ENCODE results near the gene GPR152.
"Not testable (repeated sequence)": the region's sequence is repeated elsewhere in the genome, so short reads cannot be mapped to it uniquely, and the experiment has no call there.

GPR152 gene

DNA sequence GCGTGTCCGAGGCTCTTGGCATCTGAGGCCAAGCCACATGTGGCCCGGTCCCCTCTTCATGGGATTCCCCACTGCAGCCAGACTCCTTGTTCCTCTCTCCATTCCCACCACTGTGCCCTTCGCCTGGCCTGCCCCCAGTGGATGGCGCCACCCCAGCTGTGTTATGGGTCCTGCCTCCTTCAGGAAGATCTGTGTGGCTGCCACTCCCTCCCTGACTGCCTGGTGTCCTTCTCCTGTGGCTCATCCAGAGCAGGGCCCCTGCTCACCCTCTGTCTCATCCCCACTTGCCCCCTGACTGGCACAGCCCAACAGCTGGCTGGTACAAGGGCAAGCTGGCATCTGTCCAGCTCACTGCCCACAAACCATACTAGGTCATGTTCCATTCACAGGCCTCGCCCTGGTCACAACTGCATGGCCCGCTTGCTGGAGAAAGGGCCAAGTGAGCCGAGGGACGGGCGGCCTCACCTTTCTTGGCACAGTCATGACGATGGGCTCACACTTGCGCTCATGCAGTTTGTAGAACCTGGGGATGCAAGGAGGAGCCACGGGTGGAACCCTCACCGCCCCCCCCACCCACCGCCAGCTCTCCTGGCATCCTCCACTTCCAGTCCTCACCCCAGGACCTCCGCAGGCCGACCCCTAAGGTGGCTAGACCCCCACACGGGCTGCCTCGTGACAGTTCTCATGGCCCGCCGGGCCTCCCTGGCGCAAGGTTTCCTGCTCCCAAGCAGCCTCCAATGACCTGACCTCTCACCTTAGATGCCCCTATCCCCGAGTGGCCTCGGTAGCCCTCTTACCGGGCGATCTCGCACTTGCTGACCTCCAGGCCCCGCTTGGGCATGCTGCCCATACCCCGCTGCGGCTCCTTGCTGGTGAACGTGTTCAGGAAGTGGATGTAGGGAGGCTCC lies 13.0 kb downstream of the GPR152 start:
- DNase-seq, result peak; percentile 19

- no peak for DNase-seq
These were observed 14.2 kb downstream of the GPR152 start for GRCh38 chr11:67438158-67438902.

DNA sequence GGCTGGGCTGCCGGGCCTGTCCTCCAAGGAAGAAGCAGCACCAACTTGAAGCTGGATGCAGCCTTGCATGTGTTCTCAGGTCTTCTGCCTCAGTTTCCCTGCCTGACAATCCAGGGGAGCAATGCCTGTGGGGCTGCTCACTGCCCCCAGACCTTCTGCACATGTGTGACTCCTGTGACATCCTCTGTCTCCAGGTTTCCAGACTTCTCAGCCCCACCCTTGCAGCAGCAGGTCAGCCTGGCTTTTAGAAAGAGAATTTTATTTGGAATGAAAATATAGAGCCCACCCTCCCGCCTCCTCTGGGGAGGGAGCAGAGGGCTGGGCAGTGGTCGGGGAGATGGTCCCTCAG lies 14.7 kb downstream of the GPR152 start:
- no peak for DNase-seq

DNA sequence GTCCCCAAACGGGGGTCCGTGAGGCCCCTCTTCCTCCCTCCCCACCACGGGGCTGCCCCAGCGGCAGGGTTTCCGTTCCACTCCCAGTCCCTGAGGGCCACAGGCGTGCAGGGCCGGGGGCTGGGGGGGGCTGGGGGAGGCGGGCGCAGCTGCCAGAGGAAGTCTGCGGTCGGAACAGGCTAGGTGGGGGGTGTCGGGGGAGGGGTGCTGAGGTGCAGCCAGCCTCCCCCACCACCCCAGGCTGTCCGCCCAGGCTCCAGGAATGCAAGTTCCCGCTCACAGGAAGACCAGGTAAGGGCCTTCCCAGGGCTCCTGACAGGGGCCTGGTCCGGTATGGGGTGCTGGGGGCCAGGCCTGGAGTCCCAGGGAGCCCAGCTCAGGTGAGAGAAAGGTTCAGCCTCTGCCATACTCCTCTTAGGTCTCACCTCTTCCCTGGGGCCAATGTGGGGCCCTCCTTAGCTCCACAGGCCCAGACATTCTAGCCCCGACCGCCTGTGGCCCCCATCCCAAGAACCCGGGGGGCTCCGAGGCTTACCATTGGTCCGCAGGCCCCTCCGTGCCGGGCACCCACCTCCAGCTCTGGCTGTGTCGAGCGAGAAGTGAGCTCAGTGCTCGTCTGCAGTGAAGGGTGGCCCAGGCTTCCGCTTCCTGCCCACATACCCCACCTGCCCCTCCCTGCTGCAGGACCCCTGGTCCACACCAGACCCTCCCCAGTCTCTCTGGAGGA lies 15.3 kb downstream of the GPR152 start, which contains the start of gene PTPRCAP:
TSS of gene PTPRCAP (minus strand) at position 601 of the 727 bp plus-strand sequence. CDS start at position 538, 63 bp downstream.
- no peak for DNase-seq

DNA sequence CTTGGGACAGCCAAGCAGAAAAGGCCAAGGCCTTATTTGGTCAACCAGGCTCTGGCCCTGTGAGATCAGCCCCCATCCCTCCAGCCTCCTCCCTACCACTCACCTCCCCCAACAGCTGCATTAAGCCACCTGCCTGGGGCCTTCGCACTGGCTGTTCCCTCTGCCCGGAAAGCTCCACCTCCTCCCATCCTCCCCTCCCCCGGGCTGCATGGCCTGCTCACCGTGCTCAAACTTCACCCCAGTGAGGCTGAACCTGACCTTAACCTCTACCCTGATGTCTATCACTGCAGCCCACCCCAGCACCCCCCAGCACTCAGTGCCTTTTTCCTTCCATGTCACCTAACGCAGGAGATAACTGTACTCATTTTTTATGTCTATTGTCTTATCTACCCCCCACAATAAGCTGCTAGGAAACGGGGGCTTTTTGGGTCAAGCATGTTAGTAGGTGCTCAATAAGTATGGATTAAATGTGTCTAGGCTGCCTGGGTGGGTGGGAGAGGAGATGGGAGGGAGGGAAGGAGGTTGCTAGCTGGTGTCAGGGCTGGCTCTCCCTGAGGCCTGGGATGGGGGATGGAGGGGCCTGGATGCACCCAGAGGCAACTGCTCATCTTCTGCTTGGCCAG lies 16.0 kb downstream of the GPR152 start:
- DNase-seq, result no peak

DNA sequence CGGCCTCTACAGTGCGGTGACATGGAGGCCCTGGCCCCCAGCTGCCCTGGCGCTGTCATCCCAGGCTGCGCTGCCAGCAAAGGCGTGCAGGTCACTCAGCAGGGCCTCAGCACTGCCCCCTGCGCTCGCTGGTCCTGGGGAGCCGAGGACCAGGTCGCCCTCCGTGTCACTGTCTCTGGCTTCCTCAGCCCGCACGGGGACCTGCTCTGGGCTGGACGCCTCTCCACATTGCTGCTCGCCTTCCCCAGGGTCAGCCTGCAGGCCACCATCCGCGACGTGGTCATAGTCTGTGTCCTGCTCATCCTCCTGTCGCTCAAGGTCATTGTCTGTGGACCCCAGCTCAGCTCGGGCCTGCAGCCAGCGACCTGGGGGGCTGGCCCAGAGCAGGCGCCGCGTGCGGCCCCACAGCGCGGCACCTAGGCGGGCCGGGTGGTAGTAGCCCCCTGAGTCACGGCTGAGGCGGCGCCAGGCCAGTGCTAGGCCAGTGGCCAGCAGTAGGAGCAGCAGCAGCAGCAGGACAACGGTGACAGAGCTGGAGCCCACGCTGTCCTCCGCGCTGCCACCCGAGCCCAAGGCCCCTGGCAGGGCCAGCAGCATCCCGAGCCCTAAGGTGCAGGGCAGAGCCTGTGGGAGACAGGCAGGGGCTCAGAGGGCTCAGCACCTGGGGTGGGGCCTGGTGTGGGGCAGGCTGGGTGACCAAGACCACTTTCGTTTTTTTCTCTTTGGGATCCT lies 16.6 kb downstream of the GPR152 start:
- no peak for DNase-seq

DNA sequence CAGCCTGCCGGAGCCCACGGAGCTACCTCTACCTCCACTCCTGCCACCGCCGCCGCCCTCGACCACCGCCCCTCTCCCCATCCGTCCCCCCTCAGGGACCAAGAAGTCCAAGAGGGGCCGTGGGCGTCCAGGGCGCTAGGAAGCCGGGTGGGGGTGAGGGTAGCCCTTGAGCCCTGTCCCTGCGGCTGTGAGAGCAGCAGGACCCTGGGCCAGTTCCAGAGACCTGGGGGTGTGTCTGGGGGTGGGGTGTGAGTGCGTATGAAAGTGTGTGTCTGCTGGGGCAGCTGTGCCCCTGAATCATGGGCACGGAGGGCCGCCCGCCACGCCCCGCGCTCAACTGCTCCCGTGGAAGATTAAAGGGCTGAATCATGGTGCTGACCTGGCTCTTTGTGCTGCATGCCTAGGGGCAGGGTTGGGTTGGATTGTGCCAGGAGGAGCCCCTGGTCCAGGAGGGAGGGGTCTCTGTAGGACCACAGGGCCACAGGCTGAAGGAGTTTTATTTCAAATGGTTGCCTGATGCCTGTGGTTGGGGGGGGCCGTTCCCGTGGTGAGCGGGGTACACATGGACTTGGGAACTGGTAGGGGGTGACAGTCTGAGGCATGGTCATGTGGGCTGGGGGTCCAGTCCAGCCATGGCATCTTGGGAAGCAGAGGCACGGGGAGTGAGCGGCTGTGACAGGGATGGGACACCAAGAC lies 17.4 kb downstream of the GPR152 start:
- DNase-seq, result no peak

DNA sequence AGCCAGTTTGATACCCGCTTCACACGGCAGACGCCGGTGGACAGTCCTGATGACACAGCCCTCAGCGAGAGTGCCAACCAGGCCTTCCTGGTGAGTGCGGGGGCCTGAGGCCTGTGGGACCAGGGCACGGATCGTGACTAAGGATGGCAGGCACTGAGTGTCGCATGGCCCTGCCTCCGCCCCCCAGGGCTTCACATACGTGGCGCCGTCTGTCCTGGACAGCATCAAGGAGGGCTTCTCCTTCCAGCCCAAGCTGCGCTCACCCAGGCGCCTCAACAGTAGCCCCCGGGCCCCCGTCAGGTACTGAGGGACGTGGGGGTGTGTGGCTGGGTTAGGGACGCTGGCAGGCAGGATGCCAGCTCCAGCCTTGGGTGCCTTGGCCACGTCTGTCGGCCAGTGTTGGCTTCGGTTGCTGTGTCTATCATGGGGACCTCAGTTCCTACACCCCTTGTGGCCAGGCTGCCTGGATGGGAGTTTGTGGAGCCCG lies 18.1 kb downstream of the GPR152 start:
- DNase-seq, result no peak

- peak; percentile 34 for DNase-seq
These were observed 18.8 kb downstream of the GPR152 start for GRCh38 chr11:67433536-67434394.

- no peak for DNase-seq
These were observed 19.7 kb downstream of the GPR152 start for GRCh38 chr11:67432655-67433349.

DNA sequence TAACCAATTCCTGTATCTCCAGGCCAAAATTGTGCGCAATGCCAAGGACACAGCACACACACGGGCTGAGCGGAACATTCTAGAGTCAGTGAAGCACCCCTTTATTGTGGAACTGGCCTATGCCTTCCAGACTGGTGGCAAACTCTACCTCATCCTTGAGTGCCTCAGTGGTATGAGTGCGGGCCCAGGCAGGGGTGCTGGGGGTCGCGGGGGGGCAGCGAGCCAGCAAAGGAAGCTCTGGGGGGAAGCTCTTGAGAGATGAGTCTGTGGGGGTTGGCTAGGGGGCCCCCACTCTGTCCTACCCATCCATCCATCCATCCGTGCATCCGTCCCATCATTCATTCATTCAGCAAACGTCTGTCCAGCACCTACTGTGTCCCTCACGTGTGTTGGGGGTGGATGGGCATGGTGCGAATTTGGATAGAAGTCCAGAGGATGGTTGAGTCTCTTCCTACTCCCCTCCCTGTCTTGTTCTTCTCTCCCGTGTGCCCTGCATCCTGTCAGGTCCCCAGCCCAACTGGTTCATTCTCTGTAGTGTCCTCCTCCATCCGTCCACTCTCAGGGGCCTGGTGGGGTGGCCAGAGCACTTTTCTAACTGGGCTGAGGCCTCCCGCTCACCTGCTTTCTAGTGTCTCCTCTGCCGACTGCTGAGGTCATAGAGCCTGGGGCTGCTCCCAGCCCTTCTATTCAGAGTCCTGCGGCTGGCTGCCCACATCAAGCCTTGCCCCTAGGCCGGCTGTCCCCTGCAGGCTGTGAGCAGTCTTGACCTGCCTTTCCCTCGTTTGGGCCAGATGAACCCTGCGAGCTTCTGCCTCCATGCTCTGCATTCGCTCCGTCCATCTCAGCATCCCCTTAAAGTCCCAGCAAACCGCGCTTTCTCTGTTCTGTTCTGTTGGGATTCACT lies 20.9 kb downstream of the GPR152 start:
- DNase-seq, result no peak

GRCh38 chr11:67429722-67430121 lies 22.8 kb downstream of the GPR152 start:
- no peak for DNase-seq

DNA sequence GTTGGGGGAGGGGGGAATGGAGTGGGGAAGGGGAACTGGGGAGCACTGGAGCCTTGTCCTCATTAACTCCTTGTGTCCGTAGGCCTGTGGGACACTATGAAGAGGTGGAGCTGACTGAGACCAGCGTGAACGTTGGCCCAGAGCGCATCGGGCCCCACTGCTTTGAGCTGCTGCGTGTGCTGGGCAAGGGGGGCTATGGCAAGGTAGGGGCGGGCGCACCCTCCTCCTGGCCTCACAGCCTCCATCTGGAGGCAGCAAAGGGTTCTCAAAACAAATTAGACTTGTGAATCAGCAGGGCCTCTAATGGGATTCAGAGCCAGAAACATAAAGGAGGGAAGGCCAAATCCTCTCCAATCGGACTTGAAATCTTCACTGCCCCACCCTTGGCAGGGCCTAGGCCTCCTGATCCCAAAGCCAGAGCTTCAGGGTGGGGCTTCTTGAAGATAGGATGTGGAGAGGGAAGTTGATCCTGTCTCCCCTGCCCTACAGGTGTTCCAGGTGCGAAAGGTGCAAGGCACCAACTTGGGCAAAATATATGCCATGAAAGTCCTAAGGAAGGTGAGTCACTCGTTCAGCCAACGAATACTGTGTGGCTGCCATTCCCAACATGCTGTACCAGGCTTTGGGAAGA lies 23.4 kb downstream of the GPR152 start:
- no peak for DNase-seq

GRCh38 chr11:67428052-67429001 lies 24.2 kb downstream of the GPR152 start, which contains the start of gene RPS6KB2:
Gene RPS6KB2, plus strand, starts transcription at chr11:67428494. Its CDS starts 52 bp downstream, at chr11:67428546.
- peak; percentile 99 for DNase-seq

DNA sequence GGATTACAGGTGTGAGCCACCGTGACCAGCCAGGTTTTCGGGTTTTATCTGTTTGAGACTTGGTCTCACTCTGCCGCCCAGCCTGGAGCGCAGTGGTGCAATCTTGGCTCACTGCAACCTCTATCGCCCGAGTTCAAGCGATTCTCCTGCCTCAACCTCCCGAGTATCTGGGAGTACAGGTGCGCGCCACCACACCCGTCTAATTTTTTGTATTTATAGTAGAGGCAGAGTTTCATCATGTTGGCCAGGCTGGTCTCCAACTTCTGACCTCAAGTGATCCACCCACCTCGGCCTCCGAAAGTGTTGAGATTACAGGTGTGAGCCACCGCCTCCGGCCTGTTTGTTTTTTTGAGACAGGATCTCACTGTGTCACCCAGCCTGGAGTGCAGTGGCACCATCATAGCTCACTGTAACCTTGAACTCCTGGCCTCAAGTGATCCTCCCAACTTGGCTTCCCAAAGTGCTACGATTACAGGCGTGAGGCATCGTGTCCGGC lies 25.1 kb downstream of the GPR152 start:
- not testable (repeated sequence) for DNase-seq

DNA sequence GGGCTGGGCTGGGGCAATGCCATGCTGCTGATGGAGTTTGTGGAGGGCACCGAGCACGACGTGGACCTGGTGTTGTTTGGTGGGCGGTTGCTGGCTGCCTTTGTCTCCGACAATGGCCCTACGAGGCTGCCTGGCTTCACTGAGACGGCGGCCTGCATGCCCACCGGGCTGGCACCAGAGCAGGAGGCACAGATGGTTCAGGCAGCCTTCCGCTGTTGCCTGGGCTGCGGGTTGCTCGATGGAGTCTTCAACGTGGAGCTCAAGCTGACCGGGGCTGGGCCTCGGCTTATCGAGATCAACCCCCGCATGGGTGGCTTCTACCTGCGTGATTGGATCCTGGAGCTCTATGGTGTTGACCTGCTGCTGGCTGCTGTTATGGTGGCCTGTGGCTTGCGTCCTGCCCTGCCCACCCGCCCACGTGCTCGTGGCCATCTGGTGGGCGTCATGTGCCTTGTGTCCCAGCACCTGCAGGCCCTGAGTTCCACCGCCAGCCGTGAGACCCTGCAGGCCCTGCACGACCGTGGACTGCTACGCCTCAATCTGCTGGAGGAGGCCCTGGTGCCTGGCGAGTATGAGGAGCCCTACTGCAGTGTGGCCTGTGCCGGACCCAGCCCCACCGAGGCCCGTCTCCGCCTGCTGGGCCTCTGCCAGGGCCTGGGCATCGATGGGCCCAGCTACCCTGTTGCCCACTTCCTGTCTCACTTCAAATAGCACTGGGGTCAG lies 28.5 kb downstream of the GPR152 start:
- DNase-seq, result no peak
